ENCODE measurements around the gene TMEM181. TPM values are rescaled to one million over a fixed set of nuclear protein-coding genes. Genes with fewer than 3 reads are reported as not detected.
"Not testable (repeated sequence)": the region's sequence is repeated elsewhere in the genome, so short reads cannot be mapped to it uniquely, and the experiment has no call there.

TMEM181 gene
- total and polyA plus RNA-seq, 2 donors (not counting 1 experiment from before 2014, with no cell fraction given) = 35.6 to 36.0 TPM

- no peak for TF ChIP-seq CTCF (conservative IDR thresholded peaks at IDR 0.05 in 1 of 2, IDR thresholded peaks at IDR 0.05 in 1 of 2; ENCODE audit: low read depth in 1 of 2, low read length in 2 of 2)
- TF ChIP-seq EZH2 (IDR thresholded peaks at IDR 0.05; ENCODE audit: low read length, missing control alignments) = no peak
- H3K27ac ChIP-seq (ENCODE audit: insufficient read depth, low read length) = no peak overlapping the region
- peaks cover 4% of the 10 kb centered on the region for H3K27me3 ChIP-seq (ENCODE audit: control insufficient read depth, insufficient read depth, low read length)
- H3K4me3 ChIP-seq (replicated peaks in 1 of 4; ENCODE audit: control extremely low read depth in 1 of 4, insufficient read depth in 1 of 4, low read depth in 3 of 4, low read length in 4 of 4) = no peak overlapping the region
- DNase-seq (ENCODE audit: low read depth in 2 of 2) = no peak
- H3K9ac ChIP-seq (ENCODE audit: insufficient read depth, low read length) = no peak overlapping the region
- H3K4me1 ChIP-seq (ENCODE audit: control insufficient read depth, extremely low read depth, insufficient read depth, low read length) = no peaks in the 10 kb centered on the region
- H3K36me3 ChIP-seq (ENCODE audit: control insufficient read depth, insufficient read depth, low read length) = no peaks in the 10 kb centered on the region
- H2AFZ ChIP-seq (ENCODE audit: low read length) = no peak overlapping the region
- no peaks in the 10 kb centered on the region for H3K79me2 ChIP-seq (ENCODE audit: control insufficient read depth, insufficient read depth, low read length)
- no peak overlapping the region for H3K4me2 ChIP-seq (ENCODE audit: extremely low read depth, insufficient read depth, low read length)
- H3K9me3 ChIP-seq (ENCODE audit: control insufficient read depth, insufficient read depth, low read depth, low read length) = no peaks in the 10 kb centered on the region
- H4K20me1 ChIP-seq (ENCODE audit: control insufficient read depth, extremely low read depth, insufficient read depth, low read length) = no peaks in the 10 kb centered on the region
Observed at GRCh38 chr6:158522616-158523015, 37.3 kb upstream of the TMEM181 start.

GRCh38 chr6:158524311-158524710 lies 35.6 kb upstream of the TMEM181 start:
- Histone ChIP-seq H3K9ac (ENCODE audit: insufficient read depth, low read length) (no peak overlapping the region), H3K36me3 (ENCODE audit: control insufficient read depth, insufficient read depth, low read length) (no peaks in the 10 kb centered on the region), H3K4me2 (ENCODE audit: extremely low read depth, insufficient read depth, low read length) (no peak overlapping the region), H3K27me3 (ENCODE audit: control insufficient read depth, insufficient read depth, low read length) (peaks cover 4% of the 10 kb centered on the region), H4K20me1 (ENCODE audit: control insufficient read depth, extremely low read depth, insufficient read depth, low read length) (no peaks in the 10 kb centered on the region), H3K9me3 (ENCODE audit: control insufficient read depth, insufficient read depth, low read depth, low read length) (no peaks in the 10 kb centered on the region), H2AFZ (ENCODE audit: low read length) (no peak overlapping the region), H3K79me2 (ENCODE audit: control insufficient read depth, insufficient read depth, low read length) (no peaks in the 10 kb centered on the region), H3K27ac (ENCODE audit: insufficient read depth, low read length) (no peak overlapping the region), H3K4me1 (ENCODE audit: control insufficient read depth, extremely low read depth, insufficient read depth, low read length) (no peaks in the 10 kb centered on the region), H3K4me3 (replicated peaks in 1 of 4; ENCODE audit: control extremely low read depth in 1 of 4, insufficient read depth in 1 of 4, low read depth in 3 of 4, low read length in 4 of 4) (no peak overlapping the region)
- TF ChIP-seq EZH2 (IDR thresholded peaks at IDR 0.05; ENCODE audit: low read length, missing control alignments) (no peak), CTCF (conservative IDR thresholded peaks at IDR 0.05 in 1 of 2, IDR thresholded peaks at IDR 0.05 in 1 of 2; ENCODE audit: low read depth in 1 of 2, low read length in 2 of 2) (no peak)
- no peak for DNase-seq (ENCODE audit: low read depth in 2 of 2)

GRCh38 chr6:158527858-158528257 lies 32.0 kb upstream of the TMEM181 start:
- H3K4me1 ChIP-seq (ENCODE audit: control insufficient read depth, extremely low read depth, insufficient read depth, low read length); H3K79me2 ChIP-seq (ENCODE audit: control insufficient read depth, insufficient read depth, low read length); DNase-seq (ENCODE audit: low read depth in 2 of 2); H3K4me2 ChIP-seq (ENCODE audit: extremely low read depth, insufficient read depth, low read length); H3K36me3 ChIP-seq (ENCODE audit: control insufficient read depth, insufficient read depth, low read length); H3K9me3 ChIP-seq (ENCODE audit: control insufficient read depth, insufficient read depth, low read depth, low read length); H3K4me3 ChIP-seq (replicated peaks in 1 of 4; ENCODE audit: control extremely low read depth in 1 of 4, insufficient read depth in 1 of 4, low read depth in 3 of 4, low read length in 4 of 4); H3K9ac ChIP-seq (ENCODE audit: insufficient read depth, low read length); H2AFZ ChIP-seq (ENCODE audit: low read length); H3K27me3 ChIP-seq (ENCODE audit: control insufficient read depth, insufficient read depth, low read length); H3K27ac ChIP-seq (ENCODE audit: insufficient read depth, low read length); H4K20me1 ChIP-seq (ENCODE audit: control insufficient read depth, extremely low read depth, insufficient read depth, low read length): not testable (repeated sequence)

Measured in fibroblast of lung (primary cell).